Panc1 (cell line): Measurements from ENCODE around the gene UBE2O. TPM values are rescaled to one million over a fixed set of nuclear protein-coding genes. Genes with fewer than 3 reads are reported as not detected.
A peak's percentile ranks its signal among the peaks of the same experiment; 100 is the strongest.

Experiments used
- ATAC-seq: fragments of 200-7000 bp; cut with Tn5 transposase; 2 replicates; pipeline ENCODE4 v1.9.1; 2020; ENCODE audit warnings: mild to moderate bottlenecking, moderate library complexity
- BruUV-seq: library from RNA; stranded (reverse); fragments of 400-500 nt; replicated peaks from 2 replicates; lab custom pipeline; 2021; lab: Mats Ljungman, UMichigan
- CTCF ChIA-PET: fragments of 300-600 bp; sonication (Branson Sonifier 250); formaldehyde crosslinking; loops from one replicate; lab custom pipeline; 2022; ENCODE audit warnings: antibody characterized with exemption; lab: Charles Lee
- POLR2A ChIA-PET: fragments of 300-600 bp; sonication (Branson Sonifier 250); formaldehyde crosslinking; loops from one replicate; lab custom pipeline; 2022; ENCODE audit warnings: antibody characterized with exemption; lab: Charles Lee
- DNase-seq: peaks from one replicate; pipeline ENCODE4 v3.0.0-alpha.2; 2010; ENCODE audit warnings: low read depth, low spot score
- H3K27ac ChIP-seq: 2 replicates; pipeline ENCODE4 v1.5.1; 2011; ENCODE audit warnings: mild to moderate bottlenecking, low read length, inconsistent platforms
- H3K27me3 ChIP-seq: fragments of 200-500 bp; sonication (Bioruptor generic); 2 replicates; pipeline ENCODE4 v1.6.0; 2014; ENCODE audit warnings: low read length, inconsistent platforms; ENCODE audit not compliant: control insufficient read depth, insufficient read depth
- H3K36me3 ChIP-seq: fragments of 200-500 bp; sonication (Bioruptor generic); 2 replicates; pipeline ENCODE4 v1.5.1; 2014; ENCODE audit warnings: inconsistent platforms, mild to moderate bottlenecking, low read length, moderate library complexity; ENCODE audit not compliant: control insufficient read depth, insufficient read depth
- H3K4me1 ChIP-seq: 2 replicates; pipeline ENCODE4 v1.5.1; 2011; ENCODE audit warnings: inconsistent platforms, mild to moderate bottlenecking, low read length, moderate library complexity; ENCODE audit not compliant: control insufficient read depth, insufficient read depth
- H3K4me3 ChIP-seq, 2 experiments: 2 replicates each; pipeline ENCODE4 v1.5.1; 2011 to 2012; ENCODE audit warnings: low read depth in 2 of 2, low read length in 2 of 2, mild to moderate bottlenecking in 2 of 2, inconsistent platforms in 1 of 2, moderate library complexity in 1 of 2
- H3K9me3 ChIP-seq: fragments of 200-500 bp; sonication (Bioruptor generic); 2 replicates; pipeline ENCODE4 v1.5.1; 2014; ENCODE audit warnings: low read depth, mild to moderate bottlenecking, inconsistent platforms, low read length, moderate library complexity; ENCODE audit not compliant: control insufficient read depth, insufficient read depth
- POLR2AphosphoS5 ChIP-seq: IDR thresholded peaks from 2 replicates; pipeline ENCODE4 v1.6.1; 2012; ENCODE audit warnings: mild to moderate bottlenecking, low read depth, low read length, moderate library complexity
- SIN3A ChIP-seq: IDR thresholded peaks from 2 replicates; pipeline ENCODE4 v1.6.1; 2012; ENCODE audit warnings: low read depth, mild to moderate bottlenecking, low read length, moderate library complexity, borderline replicate concordance; ENCODE audit not compliant: insufficient read depth
- TCF7L2 ChIP-seq: IDR thresholded peaks from 2 replicates; pipeline ENCODE4 v1.6.1; 2011; ENCODE audit warnings: mild to moderate bottlenecking, low read depth, low read length, inconsistent platforms
- in situ Hi-C: cut with HindIII; loops from 2 replicates; pipeline ENCODE4 v1.10.0; 2016; ENCODE audit warnings: low sequenced_read_pairs, low pct_unique_long_range_greater_than_20kb
- intact Hi-C: fragments of 100-400 bp; cut with micrococcal nuclease; formaldehyde crosslinking; loops from one replicate; pipeline ENCODE4 v1.10.0; 2022; ENCODE audit not compliant: unreplicated experiment
- total RNA-seq: library from RNA; stranded (reverse); gene quantifications from one replicate; pipeline ENCODE4 v1.2.1, GENCODE V29; 2021; ENCODE audit not compliant: unreplicated experiment
- TF ChIP-seq, protein P1 (sequence below): fragments of 450-650 bp; IDR thresholded peaks from 2 replicates; pipeline ENCODE4 v1.5.1; 2017; ENCODE audit warnings: mild to moderate bottlenecking
- TF ChIP-seq, protein P2 (sequence below), 2 experiments: IDR thresholded peaks; 2 replicates each; pipeline ENCODE4 v1.6.1; 2011 to 2012; ENCODE audit warnings: low read depth in 2 of 2, control low read depth in 1 of 2, low read length in 1 of 2, mild to moderate bottlenecking in 1 of 2, moderate library complexity in 1 of 2; ENCODE audit not compliant: insufficient read depth in 1 of 2

UBE2O gene
- total RNA-seq, 1 experiment from 2014 or later: 47.5 TPM

DNA sequence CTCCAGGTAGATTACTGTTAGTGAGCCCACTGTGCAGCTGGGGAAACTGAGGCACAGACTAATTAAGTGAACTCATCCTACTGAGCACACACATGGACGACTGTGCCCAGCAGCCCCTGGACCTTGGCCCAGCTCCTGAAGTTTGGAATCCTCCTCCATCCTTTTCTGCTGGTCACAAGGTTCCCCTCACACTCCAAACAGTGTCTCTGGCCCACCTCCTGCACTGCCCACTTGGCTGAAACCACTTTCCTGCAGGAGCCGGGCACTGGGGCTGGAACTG lies 44.7 kb upstream of the UBE2O start:
- intact Hi-C loops: no loop called here
- CTCF ChIA-PET: interaction anchor here (0.5 to 0.8 kb wide), 5 partner anchors 14 to 658 kb away, joined by 3 to 6 read pairs (median 3); no protein-coding TSS in a partner anchor
- no TSS peak for BruUV-seq
- H3K4me1 ChIP-seq: peaks cover 66% of the 10 kb centered on the region
- peaks cover 7% of the 10 kb centered on the region; the same call in 1 of the 2 replicates for H3K36me3 ChIP-seq
- DNase-seq (no peak), ATAC-seq (no peak)
- TF ChIP-seq, protein P1, sequence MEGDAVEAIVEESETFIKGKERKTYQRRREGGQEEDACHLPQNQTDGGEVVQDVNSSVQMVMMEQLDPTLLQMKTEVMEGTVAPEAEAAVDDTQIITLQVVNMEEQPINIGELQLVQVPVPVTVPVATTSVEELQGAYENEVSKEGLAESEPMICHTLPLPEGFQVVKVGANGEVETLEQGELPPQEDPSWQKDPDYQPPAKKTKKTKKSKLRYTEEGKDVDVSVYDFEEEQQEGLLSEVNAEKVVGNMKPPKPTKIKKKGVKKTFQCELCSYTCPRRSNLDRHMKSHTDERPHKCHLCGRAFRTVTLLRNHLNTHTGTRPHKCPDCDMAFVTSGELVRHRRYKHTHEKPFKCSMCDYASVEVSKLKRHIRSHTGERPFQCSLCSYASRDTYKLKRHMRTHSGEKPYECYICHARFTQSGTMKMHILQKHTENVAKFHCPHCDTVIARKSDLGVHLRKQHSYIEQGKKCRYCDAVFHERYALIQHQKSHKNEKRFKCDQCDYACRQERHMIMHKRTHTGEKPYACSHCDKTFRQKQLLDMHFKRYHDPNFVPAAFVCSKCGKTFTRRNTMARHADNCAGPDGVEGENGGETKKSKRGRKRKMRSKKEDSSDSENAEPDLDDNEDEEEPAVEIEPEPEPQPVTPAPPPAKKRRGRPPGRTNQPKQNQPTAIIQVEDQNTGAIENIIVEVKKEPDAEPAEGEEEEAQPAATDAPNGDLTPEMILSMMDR: no peak
- no peak for TF ChIP-seq TCF7L2
- TF ChIP-seq POLR2AphosphoS5: no peak
- POLR2A ChIA-PET: interaction anchor here (0.9 kb wide), 1 partner anchor 44 kb away, joined by 8 read pairs; no protein-coding TSS in a partner anchor
- H3K4me3 ChIP-seq: peak overlapping the region; percentile 8 to 89; a peak in 3 of 4 replicates
- in situ Hi-C loops: no loop called here
- H3K9me3 ChIP-seq: no peaks in the 10 kb centered on the region
- H3K27ac ChIP-seq: peak overlapping the region; percentile 89
- H3K27me3 ChIP-seq: no peaks in the 10 kb centered on the region

DNA sequence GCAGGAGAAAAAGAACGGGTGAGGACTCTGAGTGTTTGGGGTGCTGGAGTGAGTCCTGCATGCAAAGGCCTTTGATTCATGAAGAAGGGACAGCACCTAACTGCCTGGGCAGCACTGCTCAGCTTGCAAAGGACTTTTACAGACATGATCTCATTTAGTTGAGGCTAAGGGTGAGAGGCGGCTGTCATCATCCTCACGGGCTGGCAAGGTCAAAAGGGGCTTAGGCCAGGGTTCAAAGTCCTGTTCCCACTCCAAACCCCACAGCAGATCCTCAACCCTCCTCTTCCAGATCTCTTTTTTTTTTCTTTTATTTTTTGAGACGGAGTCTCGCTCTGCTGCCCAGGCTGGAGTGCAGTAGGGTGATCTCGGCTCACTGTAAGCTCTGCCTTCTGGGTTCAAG lies 43.5 kb upstream of the UBE2O start:
- Histone ChIP-seq H3K36me3 (peaks cover 7% of the 10 kb centered on the region; the same call in 1 of the 2 replicates), H3K9me3 (no peaks in the 10 kb centered on the region), H3K27ac (no peak overlapping the region), H3K4me3 (no peak overlapping the region), H3K27me3 (no peaks in the 10 kb centered on the region), H3K4me1 (peaks cover 68% of the 10 kb centered on the region)
- ChIA-PET POLR2A (no interaction called here), CTCF (interaction anchor here (0.6 kb wide), 1 partner anchor 72 kb away, joined by 5 read pairs; no protein-coding TSS in a partner anchor)
- DNase-seq: no peak
- TF ChIP-seq, protein P1: no peak
- TF ChIP-seq, protein P2, sequence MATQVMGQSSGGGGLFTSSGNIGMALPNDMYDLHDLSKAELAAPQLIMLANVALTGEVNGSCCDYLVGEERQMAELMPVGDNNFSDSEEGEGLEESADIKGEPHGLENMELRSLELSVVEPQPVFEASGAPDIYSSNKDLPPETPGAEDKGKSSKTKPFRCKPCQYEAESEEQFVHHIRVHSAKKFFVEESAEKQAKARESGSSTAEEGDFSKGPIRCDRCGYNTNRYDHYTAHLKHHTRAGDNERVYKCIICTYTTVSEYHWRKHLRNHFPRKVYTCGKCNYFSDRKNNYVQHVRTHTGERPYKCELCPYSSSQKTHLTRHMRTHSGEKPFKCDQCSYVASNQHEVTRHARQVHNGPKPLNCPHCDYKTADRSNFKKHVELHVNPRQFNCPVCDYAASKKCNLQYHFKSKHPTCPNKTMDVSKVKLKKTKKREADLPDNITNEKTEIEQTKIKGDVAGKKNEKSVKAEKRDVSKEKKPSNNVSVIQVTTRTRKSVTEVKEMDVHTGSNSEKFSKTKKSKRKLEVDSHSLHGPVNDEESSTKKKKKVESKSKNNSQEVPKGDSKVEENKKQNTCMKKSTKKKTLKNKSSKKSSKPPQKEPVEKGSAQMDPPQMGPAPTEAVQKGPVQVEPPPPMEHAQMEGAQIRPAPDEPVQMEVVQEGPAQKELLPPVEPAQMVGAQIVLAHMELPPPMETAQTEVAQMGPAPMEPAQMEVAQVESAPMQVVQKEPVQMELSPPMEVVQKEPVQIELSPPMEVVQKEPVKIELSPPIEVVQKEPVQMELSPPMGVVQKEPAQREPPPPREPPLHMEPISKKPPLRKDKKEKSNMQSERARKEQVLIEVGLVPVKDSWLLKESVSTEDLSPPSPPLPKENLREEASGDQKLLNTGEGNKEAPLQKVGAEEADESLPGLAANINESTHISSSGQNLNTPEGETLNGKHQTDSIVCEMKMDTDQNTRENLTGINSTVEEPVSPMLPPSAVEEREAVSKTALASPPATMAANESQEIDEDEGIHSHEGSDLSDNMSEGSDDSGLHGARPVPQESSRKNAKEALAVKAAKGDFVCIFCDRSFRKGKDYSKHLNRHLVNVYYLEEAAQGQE (IDR thresholded peaks at IDR 0.05; ENCODE audit: insufficient read depth in 1 of 2, low read depth in 2 of 2, low read length in 1 of 2): no peak
- TF ChIP-seq POLR2AphosphoS5 (no peak), SIN3A (no peak), TCF7L2 (no peak)
- no TSS peak for BruUV-seq
- intact Hi-C loops (no loop called here), in situ Hi-C loops (no loop called here)
- no peak for ATAC-seq
